ENCODE results near the gene MMP2.

The MMP2 gene

GRCh38 chr16:55469821-55470532 lies 9.0 kb upstream of the MMP2 start:
- no peak for DNase-seq (ENCODE audit: low read depth)

GRCh38 chr16:55470533-55471371 lies 8.2 kb upstream of the MMP2 start:
- no peak for DNase-seq (ENCODE audit: low read depth)

- no peak for DNase-seq (ENCODE audit: low read depth)
Measured at GRCh38 chr16:55471448-55472097, 7.4 kb upstream of the MMP2 start.

- no peak for DNase-seq (ENCODE audit: low read depth)
Measured at GRCh38 chr16:55473587-55473986, 5.4 kb upstream of the MMP2 start.

GRCh38 chr16:55474821-55475220 lies 4.2 kb upstream of the MMP2 start:
- DNase-seq (ENCODE audit: low read depth) = no peak

GRCh38 chr16:55475919-55476318 lies 3.1 kb upstream of the MMP2 start:
- DNase-seq (ENCODE audit: low read depth) = no peak

- DNase-seq (ENCODE audit: low read depth) = no peak
Measured at GRCh38 chr16:55476625-55477533, 2.1 kb upstream of the MMP2 start.

- no peak for DNase-seq (ENCODE audit: low read depth)
Measured at GRCh38 chr16:55477736-55478135, 1.3 kb upstream of the MMP2 start.

GRCh38 chr16:55479430-55480140 lies 587 bp downstream of the MMP2 start:
- DNase-seq (ENCODE audit: low read depth) = no peak

GRCh38 chr16:55480228-55480655 lies 1.2 kb downstream of the MMP2 start:
- DNase-seq (ENCODE audit: low read depth) = no peak

- DNase-seq (ENCODE audit: low read depth) = no peak
Measured at GRCh38 chr16:55481023-55481422, 2.0 kb downstream of the MMP2 start.

- no peak for DNase-seq (ENCODE audit: low read depth)
Measured at GRCh38 chr16:55482056-55482455, 3.1 kb downstream of the MMP2 start.

- no peak for DNase-seq (ENCODE audit: low read depth)
Measured at GRCh38 chr16:55487048-55487803, 8.2 kb downstream of the MMP2 start.

GRCh38 chr16:55488306-55488705 lies 9.3 kb downstream of the MMP2 start:
- DNase-seq (ENCODE audit: low read depth) = no peak

- DNase-seq (ENCODE audit: low read depth) = no peak
Measured at GRCh38 chr16:55489119-55489955, 10.3 kb downstream of the MMP2 start.

GRCh38 chr16:55489956-55490265 lies 10.9 kb downstream of the MMP2 start:
- DNase-seq (ENCODE audit: low read depth) = no peak

- DNase-seq (ENCODE audit: low read depth) = no peak
Measured at GRCh38 chr16:55490301-55490700, 11.3 kb downstream of the MMP2 start.

GRCh38 chr16:55491691-55492090 lies 12.7 kb downstream of the MMP2 start:
- DNase-seq (ENCODE audit: low read depth) = no peak

- no peak for DNase-seq (ENCODE audit: low read depth)
Measured at GRCh38 chr16:55492756-55493380, 13.9 kb downstream of the MMP2 start.

Measured in stimulated activated CD8-positive, alpha-beta memory T cell treated with anti-CD3 and anti-CD28 coated beads, Interleukin-12 subunit alpha, Interleukin-12 subunit beta, amount 100 ng/mL, for 4 hours (primary cell).